Activated CD8-positive, alpha-beta memory T cell treated with anti-CD3 and anti-CD28 coated beads for 48 hours (primary cell): ENCODE measurements around the gene ZBTB20.

Experiments
- DNase-seq, 3 experiments: peaks; one replicate each; pipeline ENCODE4 v3.0.0-alpha.2; 2020; ENCODE audit warnings: low read depth in 2 of 3, low spot score in 2 of 3

The ZBTB20 gene

GRCh38 chr3:114550165-114550564 is 596.9 kb downstream of the ZBTB20 start:
- DNase-seq = no peak

GRCh38 chr3:114545193-114545592 is 601.9 kb downstream of the ZBTB20 start:
- DNase-seq = no peak

- DNase-seq = no peak
Observed at GRCh38 chr3:114542359-114542758, 604.7 kb downstream of the ZBTB20 start.

DNA sequence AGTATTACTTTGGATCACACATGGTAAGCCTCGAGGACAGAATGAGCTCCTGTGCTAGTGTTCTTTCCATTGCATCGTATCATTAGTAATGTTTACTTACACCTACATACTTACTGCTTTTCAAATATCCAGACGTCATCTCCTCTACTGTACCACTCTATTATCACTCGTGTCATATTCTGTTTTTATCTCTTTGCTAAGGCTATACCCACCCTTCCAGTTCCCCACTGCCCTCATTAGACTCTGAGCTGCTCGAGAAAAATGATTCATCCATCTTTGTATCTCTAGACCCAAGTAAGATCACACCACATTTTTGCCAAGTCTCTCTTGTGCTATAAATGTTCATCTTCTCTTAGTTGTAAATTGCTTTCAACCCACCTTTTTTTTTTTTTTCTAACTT is 607.6 kb downstream of the ZBTB20 start:
- no peak for DNase-seq

- DNase-seq = no peak
Observed at GRCh38 chr3:114538211-114538610, 608.9 kb downstream of the ZBTB20 start.

- DNase-seq = no peak
Observed at GRCh38 chr3:114528517-114528916, 618.6 kb downstream of the ZBTB20 start.

GRCh38 chr3:114527036-114527644 is 619.9 kb downstream of the ZBTB20 start:
- DNase-seq = no peak

- no peak for DNase-seq
Observed at GRCh38 chr3:114525278-114525677, 621.8 kb downstream of the ZBTB20 start.

- no peak for DNase-seq
Observed at GRCh38 chr3:114519415-114519814, 627.7 kb downstream of the ZBTB20 start.

DNA sequence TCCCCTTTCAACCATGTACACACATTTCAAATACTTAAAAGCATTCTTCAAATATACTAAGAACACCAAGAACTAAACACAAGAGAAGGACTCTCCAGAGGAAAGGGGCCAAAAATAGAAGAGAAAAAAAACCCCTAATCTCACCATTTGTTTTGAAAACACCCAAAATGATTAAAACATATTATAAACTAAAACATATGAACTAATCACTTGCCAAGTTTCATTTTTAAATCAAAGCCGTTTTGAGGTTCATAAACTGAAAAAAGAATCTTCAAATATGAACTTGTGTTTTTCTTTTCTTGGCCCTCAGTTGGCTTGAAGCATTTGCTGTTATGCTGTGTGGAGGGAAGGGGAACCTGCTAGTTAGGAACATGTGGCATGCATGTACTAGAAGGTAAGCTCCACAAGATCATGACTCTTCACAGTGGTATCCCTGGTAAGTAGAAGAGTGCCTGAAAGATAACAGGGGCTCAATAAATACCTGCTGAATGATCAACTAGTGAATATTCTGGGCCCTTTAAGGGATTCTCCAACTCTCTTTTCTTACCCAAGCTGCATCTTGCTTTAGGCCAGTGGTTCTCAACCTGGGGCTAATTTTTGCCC is 628.8 kb downstream of the ZBTB20 start:
- DNase-seq = no peak

- no peak for DNase-seq
Observed at GRCh38 chr3:114510201-114510600, 636.9 kb downstream of the ZBTB20 start.

DNA sequence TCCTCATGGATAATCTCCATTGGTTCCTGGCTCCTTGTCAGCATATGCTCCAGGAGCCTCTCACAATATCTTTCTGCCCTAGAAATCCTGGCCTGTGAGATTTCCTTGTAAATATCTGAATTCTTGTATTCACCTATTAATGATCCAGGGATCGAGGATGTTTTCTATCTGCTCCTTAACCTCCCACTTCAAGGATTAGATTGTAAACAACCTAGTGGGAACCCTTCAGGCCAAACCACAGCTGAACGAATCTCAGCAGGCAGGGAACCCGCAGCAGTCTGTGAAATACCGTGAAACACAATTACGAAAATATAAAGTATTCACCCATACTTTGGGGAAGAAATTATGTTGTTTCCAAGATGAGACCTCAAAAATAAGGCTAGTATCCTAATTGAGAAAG is 637.3 kb downstream of the ZBTB20 start:
- DNase-seq = no peak

GRCh38 chr3:114508976-114509375 is 638.1 kb downstream of the ZBTB20 start:
- no peak for DNase-seq

DNA sequence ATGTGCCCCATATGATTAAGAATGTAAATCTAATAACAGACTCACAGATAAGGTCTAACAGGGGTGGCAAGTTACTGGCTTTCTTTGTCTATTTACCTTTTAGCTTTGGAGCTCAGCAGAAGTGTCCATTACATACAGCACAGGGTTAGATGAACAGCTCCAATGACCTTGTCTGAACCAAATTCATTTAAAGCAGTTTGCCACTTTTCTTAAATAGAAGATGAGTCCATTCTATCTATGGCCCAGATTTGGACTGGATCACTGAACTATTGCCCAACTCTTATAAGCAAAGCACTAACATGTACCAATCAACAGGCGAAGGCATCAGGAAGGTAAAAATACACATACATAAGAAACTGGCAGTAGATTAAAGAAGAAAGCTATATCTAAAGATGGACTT is 638.9 kb downstream of the ZBTB20 start:
- DNase-seq = no peak

GRCh38 chr3:114506591-114507300 is 640.3 kb downstream of the ZBTB20 start:
- DNase-seq = no peak

DNA sequence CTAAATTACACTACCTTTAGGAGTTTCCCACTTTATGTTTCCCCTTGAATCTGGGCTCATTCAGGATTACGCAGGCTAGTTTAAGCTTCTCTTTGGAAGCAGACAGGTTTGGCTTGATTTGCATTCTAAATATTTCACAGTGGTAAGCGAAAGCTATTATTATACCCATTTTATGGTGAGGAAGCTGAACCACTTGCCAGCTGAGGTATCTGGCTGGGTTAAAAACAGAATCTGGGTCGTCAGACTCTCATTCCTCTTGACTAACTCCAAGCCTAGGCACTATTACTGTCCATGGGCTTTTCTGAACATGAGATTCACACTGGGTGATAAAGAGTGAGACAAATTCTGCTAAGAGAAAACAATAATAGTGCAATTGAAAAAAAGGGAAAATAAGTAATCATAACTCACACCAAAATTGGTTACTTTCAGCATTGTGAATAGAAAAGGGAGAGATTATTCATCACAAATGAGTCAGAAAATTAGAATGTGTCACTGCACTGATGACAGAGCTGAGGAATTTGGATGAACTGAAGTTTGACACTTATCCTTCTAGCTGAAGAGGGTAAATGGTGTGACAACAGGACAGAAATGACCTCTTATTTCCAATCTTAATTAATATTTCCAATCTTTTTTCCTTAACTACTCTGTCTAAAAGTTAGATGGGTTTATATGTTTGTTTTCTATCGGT is 642.0 kb downstream of the ZBTB20 start:
- no peak for DNase-seq

DNA sequence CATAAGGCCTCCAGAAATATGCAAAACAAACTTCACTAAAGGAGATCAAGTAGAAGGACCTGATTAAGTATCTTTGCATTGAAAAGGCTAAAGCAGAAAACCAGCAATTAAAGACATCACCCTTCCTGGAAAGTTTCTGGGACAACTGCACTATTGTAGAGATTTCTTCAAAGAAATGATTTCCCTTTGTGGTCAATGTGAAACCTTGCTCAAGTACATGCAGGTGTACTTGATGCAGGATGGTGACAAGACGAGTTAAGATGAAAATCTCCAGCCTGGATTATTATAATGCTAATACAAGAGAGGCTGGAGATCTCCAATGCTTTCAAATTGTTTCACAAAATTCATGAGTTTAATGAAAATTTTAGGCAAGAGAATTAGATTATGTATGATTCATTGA is 644.9 kb downstream of the ZBTB20 start:
- DNase-seq = no peak

GRCh38 chr3:114499976-114500375 is 647.1 kb downstream of the ZBTB20 start:
- no peak for DNase-seq

DNA sequence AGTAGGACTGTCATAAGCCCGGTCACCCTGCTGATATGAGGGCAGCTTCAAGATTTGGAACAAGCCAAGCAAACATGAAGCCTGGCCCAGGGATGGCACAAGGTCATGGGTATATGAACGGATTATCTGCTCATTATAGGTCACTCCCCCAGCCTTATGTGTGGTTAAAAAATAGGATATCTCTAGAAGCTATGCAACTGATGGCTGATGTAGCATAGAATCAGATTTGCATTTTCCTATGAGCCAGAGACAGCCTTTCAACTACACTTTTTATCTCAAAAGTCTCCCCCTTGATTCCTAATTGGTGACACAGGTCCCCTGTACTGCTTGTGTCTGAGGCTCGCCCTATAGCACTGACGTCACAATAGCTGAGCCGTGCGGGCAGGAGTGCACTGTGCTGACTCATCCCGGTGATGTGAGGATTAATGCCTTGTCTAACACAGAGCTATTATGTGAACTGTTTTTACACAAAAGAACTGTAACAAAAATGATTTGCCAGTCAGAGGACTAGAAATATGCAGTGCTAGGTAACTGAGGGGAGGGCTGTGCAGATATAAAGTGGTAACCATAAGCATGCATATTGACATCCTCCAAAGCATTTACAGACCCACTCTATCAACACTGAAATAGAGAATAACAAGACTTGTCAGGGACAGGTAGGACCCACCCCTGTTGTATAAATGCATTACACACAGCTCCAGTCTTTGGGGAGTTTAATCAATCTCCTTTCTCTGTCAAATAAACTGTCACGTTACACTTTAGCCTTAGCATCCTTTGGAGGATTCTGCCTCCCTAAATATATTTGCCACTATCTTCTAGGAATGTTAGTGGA is 648.3 kb downstream of the ZBTB20 start:
- DNase-seq = no peak

DNA sequence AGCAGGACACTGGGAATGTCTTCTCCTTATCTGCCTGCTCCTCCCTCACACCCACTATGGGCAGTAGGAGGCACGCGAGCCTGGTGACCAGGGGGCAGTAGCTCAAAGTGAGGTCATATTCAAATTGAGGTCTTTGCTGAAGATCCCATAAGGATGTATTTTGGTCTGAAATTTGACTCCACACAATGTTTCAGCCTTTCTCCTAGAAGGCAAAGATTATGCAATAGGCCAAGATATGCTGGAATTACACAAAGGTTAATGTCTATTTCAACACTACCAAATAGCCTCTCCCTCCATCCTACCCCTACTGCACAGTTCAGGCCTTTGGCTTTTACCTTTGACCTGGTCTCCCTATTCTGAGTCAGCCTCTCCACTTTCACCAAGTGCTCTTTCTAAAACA is 650.2 kb downstream of the ZBTB20 start:
- DNase-seq = no peak

DNA sequence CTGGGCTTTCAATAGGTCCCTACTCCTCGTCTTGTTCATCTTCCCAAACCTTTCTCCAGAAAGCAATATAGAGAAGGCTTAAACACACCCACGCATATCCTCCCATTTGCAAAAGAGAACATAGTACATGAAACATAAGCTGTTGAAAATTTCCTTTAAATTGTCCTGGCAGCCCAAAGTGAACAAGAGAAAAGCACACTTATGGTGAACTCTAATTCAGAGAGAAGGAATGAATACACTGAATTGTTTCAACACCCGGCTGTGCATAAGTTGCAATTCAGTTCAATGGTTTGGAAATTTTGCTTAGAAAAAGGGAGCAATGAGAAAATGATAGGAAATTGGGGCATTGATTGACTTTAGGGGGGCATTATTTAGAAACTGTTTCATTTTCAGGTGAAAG is 650.6 kb downstream of the ZBTB20 start:
- DNase-seq = no peak
